SHP77 (cell line): ENCODE measurements around the gene C7orf57.

Experiments used
- DNase-seq, 2 experiments: peaks; one replicate each; lab custom pipeline; 2025; lab: John Stamatoyannopoulos, UW

The C7orf57 gene

DNA sequence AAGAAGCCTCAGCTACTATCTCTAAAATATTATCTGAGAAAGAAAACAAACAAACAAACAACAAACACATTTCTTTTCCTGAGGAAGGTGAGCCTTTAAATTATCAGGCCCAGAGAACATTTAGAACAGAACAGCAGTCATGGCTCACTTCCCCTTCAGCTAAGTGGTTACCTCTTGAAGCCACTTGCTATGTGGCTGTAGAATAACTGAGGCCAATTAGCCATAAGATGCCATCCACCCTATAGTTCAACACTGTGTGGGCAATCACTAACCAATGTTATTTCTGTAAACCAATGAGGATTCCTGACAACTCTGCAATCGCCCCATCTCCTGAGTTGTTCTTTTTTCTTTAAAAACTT, 50.1 kb downstream of the C7orf57 start:
- DNase-seq, result no peak

DNA sequence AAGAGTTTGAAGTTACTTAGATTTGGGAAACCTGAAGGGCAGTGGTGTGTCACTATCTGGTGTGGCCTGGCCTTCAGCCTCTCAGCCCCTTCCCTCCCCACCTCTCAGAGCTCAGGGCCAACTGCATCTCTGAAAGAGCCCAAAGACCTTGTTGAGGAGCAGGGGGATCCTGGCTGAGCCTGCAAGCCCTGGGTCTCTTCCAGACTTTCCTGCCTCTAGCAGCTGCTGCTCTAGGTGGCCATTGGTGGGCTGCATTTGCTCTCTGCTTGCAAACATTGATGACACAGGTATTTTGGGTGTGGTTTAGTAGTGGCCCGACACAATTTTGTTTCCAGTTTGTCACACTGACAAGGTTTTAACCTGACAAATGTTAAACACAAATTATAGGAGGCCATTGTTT, 50.6 kb downstream of the C7orf57 start:
- DNase-seq, result no peak

DNA sequence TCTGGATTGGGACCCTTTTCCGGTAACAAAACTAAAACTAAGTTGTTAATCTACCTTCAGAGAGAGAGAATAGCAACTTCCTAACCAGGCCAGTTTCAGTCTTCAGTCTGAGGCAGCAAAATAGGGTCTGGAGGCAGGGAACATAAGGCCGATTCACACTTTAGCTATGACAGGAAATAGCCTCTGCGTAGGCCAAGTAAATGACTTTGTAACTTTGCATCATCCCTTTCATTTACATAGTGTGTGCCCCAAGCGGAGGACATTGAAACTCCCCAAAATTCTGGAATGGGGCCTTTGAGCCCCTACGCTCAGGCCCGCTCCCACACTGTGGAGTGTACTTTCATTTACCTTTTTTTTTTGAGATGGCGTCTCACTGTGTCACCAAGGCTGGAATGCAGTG, 52.0 kb downstream of the C7orf57 start:
- no peak for DNase-seq

DNA sequence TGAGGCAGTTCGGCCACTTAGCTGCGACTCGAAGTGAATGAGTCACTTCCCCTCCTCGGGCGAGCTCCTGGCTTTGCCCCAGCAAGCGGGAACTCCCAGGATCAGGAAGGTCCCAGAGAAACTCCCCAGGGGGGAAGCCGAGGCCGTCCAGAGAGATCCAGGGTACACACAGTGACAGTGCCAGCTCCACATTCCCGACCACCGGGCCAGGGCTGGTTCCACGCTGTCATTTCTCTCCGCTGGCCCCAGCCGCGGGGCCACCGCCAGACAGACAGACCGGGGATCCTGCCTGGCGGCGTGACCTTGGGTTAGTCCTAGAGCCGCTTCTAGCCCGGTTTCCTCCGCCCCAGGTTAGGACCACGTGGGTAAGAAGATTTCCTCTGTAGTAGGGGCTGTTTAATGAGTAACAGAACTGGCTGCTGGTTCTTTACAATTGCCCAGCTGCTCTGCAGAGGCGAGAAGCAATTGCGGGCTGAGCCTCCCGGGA, 53.3 kb downstream of the C7orf57 start:
- DNase-seq, result peak; percentile 79 to 94

DNA sequence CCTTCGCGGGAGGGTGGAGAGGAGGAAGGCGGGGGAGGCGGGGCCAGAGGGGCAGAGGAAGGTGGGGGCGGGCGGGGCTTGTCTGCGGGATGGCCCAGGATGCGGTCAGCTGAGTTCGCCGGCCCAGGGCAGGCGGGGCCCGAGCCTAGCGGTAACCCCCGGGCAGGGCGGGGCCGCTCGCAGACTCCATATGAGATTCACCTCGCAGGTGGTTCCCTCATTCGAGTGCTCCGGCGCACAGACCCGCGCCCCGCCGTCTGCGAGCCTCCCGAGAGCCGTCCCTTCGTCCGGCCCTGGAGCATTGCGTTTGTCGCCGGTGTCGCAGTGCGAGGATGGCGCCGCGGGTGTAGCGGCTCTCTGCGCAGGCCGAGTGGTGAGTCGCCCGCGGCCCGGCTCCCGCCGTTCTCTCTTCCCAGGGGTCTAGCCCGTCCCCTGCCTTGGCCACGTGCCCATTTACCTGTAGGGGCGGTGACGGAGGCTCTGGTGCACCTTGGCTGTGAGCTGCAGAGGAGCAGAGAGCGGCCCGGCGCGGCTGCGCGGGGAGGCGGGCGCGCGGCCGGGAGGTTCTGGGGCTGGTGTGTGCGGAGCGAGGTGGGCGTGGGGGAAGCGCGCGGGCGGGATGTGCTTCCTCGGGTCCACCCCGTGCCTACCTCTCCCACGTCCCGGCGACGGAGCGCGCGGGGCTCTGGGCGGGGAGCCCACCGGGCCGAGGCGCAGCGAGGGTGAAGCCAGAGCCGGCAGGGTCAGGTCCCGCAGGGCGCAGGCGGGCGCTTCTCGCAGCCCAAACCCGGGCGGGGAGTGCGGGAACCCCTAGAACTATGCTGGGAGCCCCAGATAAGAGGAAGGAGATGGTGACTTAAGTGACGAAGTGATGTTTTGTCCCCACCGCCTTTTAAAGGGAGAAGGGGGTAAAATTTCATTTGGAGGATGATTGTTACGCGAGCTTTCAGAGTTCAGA, 54.0 kb downstream of the C7orf57 start, which contains the start of gene UPP1:
Gene UPP1, plus strand, starts transcription at position 220 of the 958 bp plus-strand sequence. CDS start 5,519 bp downstream, outside the sequence.
- peak; percentile 89 to 94 for DNase-seq

DNA sequence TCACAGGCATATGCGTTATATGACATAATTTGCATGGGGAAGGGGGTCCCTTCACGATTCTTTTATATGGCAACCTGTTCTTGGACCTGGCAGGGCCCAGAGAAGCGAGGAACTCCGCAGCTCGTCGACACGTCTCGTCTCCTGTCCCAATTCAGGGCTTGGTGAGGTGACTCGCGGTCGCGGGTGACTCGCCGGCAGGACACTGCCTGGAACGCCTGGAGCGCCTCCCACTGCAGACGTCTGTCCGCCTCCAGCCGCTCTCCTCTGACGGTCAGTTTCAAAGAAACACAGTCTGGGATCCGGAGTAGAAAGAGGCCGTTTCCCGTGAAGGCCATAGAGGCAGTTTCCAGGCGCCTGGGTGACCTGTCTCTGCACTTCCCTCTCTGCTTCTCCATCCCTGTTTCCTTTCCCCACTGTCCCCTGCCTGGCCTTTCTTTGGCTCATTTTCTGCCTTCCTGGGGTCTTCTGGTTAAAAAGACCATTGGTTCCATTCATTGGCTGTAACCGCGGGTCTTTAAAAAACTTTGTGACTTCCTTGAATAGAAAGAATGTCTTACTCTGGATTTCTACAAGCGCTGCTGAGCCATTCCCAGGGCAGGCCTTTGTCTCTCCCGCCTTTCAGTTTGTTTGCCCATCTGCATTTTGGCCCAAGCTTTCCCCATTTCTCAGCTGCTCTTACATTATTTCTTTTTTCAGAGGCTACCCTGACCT, 54.9 kb downstream of the C7orf57 start:
- peak in 1 of 2 experiments; percentile 5 for DNase-seq

DNA sequence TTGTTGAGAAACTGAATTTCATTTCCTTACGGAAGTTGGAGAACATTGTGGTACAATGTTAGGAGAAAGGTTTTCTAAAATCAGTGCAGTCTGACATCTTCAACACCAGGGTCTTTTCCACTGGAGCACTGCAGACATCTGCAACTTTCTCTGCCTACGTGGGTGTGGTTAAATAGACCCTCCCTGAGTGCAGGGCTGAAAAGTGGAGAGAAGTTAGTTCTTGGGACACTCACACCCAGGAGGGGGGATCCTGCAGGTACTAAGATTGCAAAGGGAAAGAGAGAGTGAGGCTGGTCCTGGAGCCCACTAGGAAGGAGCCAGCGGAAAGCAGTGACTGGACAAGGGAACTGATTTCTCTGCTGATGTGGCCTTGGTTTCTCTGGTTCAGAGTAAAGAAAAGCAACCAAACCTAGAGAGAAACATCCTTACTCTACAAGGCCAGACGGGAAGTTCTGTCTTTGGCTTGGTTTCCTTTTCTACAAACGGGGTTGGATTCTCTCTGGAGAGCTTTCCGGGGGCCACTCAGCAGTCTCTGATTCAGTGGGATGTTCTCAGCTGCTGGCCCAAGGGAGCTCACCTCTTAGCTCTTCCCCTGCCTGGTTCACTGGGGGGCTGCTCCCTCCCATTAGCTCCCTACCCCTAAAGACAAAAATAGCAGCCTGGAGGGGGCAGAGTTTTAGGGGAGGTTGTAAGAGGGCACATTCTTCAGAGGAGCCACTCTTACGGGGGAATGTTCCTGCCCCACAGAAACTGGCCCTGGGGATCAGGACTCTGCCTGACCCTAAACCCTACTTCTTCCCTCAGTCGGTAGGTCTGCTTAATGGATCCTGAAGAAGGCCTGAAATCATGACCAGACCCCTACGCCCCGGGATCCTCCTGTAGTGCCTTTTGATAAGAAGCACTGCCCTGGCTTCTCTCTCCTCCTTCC, 56.4 kb downstream of the C7orf57 start:
- no peak for DNase-seq

DNA sequence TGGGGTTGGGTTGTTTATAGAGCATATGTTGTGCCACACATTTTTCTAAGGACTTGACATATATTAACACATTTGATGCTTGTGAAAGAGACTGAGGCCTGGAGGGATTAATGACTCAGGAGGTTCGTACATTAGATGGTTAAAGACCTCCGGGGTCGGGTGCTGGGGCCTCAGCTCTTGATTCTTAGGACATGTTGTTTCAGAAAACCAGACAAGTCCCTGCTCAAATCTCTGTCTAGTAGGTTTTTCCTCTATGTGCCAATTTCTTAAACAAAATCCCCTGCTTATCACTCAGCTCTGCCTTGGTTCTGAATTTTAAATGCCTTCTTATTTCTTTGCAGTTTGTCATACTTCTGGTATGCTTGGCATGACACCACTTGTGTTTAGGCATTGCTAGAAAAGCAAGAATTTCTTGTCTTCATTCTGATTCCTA, 59.5 kb downstream of the C7orf57 start:
- DNase-seq, result no peak

DNA sequence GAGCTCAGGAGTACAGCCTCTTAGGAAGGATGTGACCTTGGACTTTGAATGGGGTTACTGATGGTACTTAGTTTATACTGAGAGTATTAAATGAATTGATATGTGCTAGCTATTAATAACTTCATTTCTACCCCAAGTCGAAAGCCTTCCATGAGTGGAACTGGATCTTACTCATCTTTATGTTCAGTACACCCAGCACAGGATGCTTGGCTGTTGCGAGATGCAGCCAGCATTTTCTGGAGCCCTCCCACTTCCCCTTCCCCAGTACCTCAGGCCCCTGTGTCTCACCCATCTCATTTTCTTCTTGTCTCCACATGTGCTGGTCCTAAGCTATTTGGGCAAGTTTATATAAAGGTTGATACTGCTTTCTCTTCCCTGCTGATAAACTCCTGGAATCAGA, 60.9 kb downstream of the C7orf57 start:
- DNase-seq, result no peak

DNA sequence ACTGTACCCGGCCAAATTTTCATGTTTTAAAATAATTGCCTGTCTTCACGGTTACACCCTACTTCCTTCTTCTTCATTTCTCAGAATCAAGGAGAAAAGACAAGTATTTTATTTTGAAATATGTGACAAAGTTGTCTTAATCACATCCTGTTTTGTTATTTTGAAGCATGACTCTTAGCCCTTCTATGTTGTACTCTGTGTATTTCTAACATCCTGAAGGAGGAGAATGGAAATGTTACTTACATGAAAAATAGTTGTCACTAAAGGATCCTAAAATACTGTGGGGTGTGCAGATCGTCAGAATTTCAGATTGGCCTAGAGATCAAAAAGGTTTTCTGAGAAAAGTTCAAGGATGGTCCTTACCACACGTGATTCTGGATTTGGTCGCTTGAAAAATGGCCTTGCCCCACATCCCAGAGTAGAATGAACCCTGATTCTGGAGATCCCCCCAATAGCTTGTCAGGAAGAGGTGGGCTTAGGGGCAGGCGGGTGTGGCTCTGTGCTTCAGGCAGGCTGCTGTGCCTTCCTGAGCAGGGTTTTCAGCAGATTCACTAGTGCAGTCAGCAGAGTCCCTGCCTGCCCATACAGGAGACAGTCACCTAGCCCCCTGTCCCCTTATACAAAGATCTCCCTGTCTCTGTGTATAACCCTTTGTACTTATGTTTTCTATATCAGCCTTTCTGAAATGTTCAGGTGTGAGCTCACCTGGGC, 62.3 kb downstream of the C7orf57 start:
- DNase-seq, result no peak

DNA sequence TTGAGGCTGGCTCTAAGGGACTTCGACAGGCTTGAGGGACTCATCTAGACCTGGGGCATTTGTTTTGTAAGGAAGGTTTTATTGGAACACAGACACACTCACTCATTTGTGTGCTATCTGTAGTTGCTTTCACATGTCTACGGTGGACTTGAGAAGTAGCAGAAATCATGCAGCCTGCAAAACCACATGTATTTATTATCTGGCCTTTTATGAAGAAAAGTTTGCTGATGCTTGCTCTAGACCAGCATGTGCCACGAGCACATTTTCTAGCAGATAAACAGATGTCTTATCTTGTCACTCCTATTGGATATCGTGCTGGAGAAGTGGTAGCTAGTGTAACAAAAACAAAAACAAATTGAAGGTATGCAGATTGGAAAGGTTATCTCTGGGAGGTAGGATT, 63.5 kb downstream of the C7orf57 start:
- DNase-seq, result no peak

DNA sequence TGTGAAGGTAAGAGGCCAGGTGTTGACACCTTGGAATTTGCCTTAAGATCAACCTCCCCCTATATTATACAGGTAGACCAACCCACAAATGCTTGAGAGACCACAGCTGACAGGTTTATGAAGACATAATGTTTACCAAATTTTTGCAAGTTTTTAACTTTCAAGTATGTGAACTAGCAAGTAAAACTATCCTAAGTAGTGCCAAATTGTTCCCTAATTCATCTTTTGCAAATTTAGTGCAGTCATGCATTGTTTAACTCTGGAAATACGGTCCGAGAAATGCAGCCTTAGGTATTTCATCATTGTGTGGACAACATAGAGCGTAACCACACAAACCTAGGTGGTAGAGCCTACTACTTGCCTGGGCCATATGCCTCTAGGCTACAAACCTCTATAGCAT, 64.4 kb downstream of the C7orf57 start:
- no peak for DNase-seq

DNA sequence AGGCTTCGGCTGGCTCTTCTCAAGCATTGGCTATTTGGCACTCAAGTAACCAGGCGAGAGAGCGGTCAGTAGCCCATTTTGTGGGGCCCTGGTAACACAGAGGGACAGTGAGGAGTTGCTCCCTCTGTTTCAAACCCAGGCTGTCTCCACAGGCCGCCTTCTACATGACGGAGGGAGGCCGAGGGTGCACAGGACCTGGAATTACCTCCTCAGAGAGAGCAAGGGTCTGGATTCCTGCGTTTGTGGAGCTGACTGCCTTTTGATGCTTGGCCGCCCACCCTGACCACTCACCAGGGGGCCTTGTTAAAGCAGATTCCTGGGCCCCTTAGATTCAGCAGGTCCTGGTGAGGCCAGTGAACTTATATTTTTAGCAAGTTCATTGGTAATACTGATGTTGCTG, 66.0 kb downstream of the C7orf57 start:
- DNase-seq, result no peak

DNA sequence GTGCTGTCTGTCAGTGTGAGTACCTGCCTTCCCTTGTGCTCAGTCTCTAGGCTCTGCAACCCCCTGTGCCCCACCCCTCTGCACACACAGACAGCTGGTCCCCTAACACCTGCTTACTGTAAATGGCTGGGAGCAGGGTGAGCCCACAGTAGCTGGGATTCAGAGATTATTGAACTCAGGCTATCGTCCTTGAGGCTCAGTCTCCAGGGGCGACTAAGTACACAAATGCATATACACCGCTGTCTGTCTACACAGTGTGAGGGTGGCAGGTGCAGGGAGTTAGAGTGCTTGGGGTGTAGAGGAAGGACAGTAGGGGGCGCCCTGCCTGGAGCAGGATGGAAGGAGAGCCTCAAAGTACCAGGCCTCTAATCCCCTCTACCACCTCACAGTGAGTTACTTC, 66.6 kb downstream of the C7orf57 start:
- DNase-seq, result peak; percentile 87 to 90

DNA sequence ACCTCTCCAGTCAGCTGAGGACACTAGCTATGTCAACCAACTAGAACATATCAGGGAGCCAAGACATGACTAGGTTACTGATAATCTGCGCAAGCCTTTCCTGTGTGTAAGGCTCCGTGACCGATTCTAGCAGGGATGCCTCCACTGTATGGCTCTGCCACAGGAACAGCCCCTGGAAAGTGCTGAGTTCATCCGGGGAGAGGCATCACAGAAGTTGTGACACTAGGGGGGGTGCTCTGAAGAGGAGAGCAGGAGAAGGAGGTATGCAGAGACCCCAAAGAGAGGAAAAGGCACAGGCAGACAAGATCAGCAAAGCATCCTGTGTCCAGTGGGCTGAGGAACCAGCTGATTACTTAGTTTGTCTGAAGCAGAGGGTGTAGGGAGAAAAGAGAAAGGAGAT, 67.2 kb downstream of the C7orf57 start:
- no peak for DNase-seq

DNA sequence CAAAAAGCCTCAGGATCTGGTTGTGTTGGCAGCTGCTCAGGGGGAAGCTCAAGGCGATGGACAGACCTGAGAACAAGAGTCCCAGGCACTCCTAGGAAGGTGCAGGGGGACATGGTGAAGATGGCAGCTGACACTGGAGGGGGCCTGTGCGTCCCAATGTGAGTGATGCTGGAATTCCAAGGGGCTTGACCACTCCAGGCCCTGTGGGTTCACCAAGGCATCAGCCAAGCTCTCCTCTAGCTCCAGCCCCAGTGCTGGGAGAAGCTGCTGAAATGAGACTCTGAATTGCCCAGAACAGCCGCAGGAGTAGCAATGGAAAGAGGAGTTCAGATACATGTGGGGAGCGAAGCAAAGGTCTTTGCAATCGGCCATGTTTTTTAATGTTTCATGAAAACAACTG, 69.7 kb downstream of the C7orf57 start:
- no peak for DNase-seq

DNA sequence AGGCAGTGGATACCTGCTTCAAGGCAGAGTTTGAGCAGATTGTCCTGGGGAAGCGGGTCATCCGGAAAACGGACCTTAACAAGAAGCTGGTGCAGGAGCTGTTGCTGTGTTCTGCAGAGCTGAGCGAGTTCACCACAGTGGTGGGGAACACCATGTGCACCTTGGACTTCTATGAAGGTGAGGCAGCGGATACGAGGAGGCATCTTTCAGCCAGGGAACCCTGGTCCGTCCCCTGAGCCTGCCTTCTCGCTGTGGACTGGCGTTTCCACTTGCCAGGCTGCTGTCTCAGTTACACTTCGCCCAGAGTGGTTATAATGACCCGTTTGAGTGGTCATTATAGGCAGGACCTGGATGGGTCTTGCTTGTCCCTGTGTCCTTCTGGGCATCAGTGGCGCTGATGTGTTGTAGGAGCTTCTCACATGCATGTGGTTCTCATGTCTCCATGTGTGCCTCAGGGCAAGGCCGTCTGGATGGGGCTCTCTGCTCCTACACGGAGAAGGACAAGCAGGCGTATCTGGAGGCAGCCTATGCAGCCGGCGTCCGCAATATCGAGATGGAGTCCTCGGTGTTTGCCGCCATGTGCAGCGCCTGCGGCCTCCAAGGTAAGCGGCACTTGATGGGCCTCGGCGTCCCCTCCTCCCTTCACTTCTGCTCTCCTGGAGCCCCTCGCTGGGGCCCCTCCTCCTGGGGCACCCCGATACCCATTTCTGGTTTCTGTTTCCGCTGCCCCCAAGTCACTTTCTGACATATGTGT, 71.7 kb downstream of the C7orf57 start:
- DNase-seq, result no peak

DNA sequence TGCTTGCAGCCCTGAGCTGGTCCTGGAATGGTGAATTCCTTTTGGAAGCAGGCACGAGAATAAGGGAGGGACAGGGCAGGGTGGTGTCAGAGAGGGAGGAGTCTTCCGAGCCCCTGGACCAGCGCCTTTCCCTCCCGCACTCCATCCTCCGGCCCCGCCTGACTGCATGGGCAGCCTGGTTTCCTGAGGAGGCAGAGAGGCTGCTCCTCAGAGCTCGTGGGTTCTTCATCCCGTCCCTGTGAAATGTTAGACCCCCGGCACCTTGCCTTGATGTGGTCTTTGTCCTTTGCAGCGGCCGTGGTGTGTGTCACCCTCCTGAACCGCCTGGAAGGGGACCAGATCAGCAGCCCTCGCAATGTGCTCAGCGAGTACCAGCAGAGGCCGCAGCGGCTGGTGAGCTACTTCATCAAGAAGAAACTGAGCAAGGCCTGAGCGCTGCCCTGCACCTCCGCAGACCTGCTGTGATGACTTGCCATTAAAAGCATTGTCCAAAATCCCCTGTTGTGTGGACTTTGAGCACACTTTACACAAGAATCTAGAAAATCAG, 72.7 kb downstream of the C7orf57 start:
- no peak for DNase-seq

DNA sequence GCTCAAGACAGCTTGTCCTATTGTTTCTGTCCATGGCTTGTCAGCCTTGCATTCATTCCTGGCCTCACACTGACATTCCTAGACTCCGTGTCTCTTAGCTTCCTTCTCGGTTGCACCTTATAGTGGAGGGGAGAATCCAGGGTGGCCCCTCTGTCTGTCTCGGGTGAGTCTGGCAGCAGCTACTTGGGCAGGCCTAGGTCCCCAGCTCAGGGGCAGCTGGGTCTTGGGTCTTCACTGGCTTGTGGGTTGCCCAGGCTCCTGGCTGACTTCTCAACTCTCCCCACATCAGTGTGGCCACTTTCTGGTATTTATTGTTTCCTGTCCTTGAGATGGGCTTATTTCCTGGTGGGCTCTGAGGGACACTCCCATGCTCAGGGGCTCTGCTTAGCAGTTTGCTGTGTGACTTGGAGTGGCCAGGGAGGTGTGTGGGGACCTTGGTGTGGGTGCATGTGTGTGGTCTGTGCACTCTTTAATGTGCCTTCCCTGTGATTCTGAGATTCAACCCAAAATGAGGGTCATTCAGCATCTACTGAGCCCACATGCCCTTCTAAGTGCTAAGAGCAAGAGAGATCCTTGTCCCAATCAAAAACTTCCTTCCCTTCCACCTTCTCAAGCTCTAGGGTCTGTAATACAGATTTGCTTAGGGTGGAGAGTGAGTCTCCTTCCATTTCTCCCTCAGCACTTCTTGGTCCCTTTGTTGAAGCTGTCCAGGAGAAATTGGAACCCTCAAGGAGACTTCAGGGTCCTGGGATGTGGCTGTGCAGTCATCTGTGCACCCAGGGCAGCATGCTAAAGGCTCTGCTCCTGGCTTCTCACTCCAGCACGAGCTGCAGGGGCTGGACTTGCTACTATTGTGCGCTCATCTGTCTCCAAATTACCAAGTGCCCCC, 73.9 kb downstream of the C7orf57 start:
- no peak for DNase-seq
